ENCODE data around the gene PRIM2.
"Not testable (repeated sequence)": the region's sequence is repeated elsewhere in the genome, so short reads cannot be mapped to it uniquely, and the experiment has no call there.

The PRIM2 gene, protein sequence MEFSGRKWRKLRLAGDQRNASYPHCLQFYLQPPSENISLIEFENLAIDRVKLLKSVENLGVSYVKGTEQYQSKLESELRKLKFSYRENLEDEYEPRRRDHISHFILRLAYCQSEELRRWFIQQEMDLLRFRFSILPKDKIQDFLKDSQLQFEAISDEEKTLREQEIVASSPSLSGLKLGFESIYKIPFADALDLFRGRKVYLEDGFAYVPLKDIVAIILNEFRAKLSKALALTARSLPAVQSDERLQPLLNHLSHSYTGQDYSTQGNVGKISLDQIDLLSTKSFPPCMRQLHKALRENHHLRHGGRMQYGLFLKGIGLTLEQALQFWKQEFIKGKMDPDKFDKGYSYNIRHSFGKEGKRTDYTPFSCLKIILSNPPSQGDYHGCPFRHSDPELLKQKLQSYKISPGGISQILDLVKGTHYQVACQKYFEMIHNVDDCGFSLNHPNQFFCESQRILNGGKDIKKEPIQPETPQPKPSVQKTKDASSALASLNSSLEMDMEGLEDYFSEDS

DNA sequence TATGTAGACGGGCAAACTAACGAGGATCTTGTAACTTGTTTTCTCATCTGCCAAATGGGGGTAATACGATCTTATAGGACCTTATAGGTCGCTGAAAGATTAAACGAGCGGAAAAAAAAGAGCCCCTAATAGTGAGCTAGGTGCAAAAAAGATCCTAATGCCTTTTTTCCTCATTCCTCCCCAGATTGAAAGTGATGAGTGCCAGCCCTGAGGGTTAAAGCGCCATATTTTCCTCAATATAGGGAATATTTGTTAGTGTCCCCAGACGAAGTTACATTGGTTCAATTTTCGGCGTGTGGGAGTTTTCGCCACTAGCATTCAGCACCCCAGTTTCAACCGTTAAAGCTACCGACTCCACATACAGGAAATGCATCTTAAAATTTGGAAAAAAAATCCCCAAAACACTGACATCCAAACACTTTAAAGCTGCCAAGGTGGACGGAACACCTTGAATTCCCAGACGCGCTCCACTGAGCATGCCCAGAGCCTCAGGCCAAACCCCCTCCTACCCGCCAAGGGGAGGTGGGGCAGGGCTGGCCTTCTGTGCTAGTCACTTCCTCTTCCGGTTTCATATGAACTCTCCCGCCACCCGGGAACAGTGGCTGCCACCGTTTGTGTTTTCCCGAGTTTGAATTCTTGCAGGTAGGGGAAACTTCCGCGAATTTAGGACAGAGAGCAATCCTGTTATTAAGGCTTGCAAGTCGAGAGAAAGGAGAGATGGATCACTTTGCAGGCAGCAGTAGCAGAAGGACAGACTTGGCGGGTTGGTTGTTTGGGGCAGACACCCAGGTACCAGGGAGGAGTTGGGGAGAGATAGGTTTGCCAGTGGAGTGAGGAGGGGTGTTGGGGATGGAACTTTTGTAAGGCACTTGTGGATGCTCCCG, at the start of gene PRIM2:
Gene PRIM2 (plus strand): TSS at position 571 of the 884 bp plus-strand sequence. CDS start 816 bp downstream, outside the sequence.
- Mint-ChIP-seq H3K4me1 (peaks cover 45% of the 10 kb centered on the region), H3K4me3 (peak within 1 kb of the TSS; percentile 100), H3K9me3 (no peaks in the 10 kb centered on the region), H3K27me3 (peaks cover 3% of the 10 kb centered on the region), H3K36me3 (peaks cover 16% of the 10 kb centered on the region), H3K27ac (peak within 1 kb of the TSS; percentile 98)

DNA sequence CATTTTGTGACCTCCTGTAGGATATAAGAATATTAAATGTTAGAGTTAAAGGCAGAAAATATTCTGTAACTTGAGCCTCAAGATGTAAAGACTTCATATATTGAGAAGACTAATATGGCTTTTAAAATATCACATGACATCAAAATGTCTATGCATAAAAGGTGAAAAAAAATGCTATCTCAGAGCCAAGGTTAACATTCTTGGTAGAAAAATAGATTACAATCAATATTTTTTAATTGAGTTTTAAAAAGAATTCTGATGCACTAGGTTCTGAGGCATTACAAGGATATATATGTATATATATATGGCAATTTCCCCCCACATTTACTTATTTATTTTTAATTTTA, 49.2 kb upstream of the PRIM2 start:
- peaks cover 4% of the 10 kb centered on the region for H3K27me3 Mint-ChIP-seq
- no peaks in the 10 kb centered on the region for H3K9me3 Mint-ChIP-seq
- no peak overlapping the region for H3K4me3 Mint-ChIP-seq
- no peak overlapping the region for H3K27ac Mint-ChIP-seq
- peaks cover 3% of the 10 kb centered on the region for H3K4me1 Mint-ChIP-seq
- H3K36me3 Mint-ChIP-seq = no peaks in the 10 kb centered on the region

DNA sequence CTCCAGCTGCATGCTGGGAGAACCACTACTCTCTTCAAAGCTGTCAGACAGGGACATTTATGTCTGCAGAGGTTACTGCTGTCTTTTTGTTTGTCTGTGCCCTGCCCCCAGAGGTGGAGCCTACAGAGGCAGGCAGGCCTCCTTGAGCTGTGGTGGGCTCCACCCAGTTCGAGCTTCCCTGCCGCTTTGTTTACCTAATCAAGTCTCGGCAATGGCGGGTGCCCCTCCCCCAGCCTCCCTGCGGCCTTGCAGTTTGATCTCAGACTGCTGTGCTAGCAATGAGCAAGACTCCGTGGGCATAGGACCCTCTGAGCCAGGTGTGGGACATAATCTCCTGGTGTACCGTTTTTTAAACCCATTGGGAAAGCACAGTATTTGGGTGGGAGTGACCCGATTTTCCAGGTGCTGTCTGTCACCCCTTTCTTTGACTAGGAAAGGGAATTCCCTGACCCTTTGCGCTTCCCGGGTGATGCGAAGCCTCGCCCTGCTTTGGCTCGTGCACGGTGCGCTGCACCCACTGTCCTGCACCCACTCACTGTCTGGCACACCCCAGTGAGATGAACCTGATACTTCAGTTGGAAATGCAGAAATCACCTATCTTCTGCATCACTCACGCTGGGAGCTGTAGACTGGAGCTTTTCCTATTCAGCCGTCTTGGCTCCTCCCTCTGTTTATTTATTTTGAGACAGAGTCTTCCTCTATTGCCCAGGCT, 43.2 kb upstream of the PRIM2 start:
- not testable (repeated sequence) for H3K4me1 Mint-ChIP-seq, H3K4me3 Mint-ChIP-seq, H3K27me3 Mint-ChIP-seq, H3K27ac Mint-ChIP-seq, H3K9me3 Mint-ChIP-seq, H3K36me3 Mint-ChIP-seq

DNA sequence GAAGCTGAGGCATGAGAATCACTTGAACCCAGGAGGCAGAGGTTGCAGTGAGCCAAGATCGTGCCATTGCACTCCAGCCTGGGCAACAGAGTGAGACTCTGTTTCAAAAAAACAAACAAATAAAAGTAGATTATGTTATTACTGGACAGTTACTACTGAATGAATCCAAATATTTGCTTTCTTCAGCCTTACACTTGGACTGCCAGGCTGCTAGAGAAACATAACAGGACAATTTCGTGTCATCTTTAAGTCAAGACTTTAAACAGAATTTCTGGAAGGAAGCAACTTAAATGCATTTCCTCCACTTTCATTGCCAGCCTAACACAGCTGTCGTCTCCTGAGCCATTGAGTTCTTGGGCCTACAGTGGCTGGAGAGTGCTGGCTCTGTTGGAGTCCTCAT, 42.0 kb upstream of the PRIM2 start:
- Mint-ChIP-seq H3K36me3 (no peaks in the 10 kb centered on the region), H3K9me3 (no peaks in the 10 kb centered on the region), H3K4me3 (no peak overlapping the region), H3K4me1 (no peaks in the 10 kb centered on the region), H3K27ac (no peak overlapping the region), H3K27me3 (peaks cover 6% of the 10 kb centered on the region)

DNA sequence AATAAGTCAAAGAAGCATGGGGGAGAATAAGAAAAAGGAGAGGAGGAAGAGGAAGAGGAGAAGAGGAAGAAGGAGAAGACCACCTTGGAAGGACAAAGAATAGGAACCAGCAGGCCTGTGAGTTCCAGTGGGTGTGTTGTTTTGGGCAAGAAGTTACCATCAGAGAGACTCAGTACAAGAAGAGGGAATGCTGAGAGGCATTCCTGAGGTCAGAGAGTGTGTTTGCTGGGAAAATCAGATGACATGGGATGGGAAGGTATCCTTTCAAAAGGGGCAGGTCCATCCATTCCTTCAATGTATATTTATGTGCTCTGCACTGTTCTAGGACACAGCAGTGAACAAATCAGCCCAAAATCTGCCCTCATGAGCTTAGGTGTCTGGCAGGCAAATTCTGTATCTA, 40.5 kb upstream of the PRIM2 start:
- Mint-ChIP-seq H3K4me3 (no peak overlapping the region), H3K36me3 (no peaks in the 10 kb centered on the region), H3K27me3 (peaks cover 6% of the 10 kb centered on the region), H3K27ac (no peak overlapping the region), H3K9me3 (no peaks in the 10 kb centered on the region), H3K4me1 (no peaks in the 10 kb centered on the region)

DNA sequence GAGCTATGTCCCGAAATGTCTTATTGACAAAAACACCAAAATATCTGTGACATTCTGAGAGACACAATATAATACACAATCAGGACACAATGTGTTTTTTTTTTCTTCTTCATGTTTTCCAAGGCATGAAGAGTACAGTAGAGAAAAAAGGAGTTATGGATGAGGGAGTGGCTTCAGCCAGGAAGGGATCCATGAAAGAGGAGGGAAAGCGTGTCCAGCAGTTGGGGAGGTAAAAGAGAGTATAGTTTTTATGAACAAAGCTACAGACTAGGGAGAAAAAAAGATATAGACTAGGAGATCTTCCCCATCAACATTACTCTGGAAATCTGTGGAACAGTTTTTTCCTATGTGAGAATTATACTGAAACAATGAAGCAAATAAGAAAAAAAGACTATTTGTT, 38.9 kb upstream of the PRIM2 start:
- no peaks in the 10 kb centered on the region for H3K4me1 Mint-ChIP-seq
- H3K27ac Mint-ChIP-seq = no peak overlapping the region
- H3K9me3 Mint-ChIP-seq = no peaks in the 10 kb centered on the region
- H3K4me3 Mint-ChIP-seq = no peak overlapping the region
- peaks cover 1% of the 10 kb centered on the region for H3K27me3 Mint-ChIP-seq
- H3K36me3 Mint-ChIP-seq = no peaks in the 10 kb centered on the region

DNA sequence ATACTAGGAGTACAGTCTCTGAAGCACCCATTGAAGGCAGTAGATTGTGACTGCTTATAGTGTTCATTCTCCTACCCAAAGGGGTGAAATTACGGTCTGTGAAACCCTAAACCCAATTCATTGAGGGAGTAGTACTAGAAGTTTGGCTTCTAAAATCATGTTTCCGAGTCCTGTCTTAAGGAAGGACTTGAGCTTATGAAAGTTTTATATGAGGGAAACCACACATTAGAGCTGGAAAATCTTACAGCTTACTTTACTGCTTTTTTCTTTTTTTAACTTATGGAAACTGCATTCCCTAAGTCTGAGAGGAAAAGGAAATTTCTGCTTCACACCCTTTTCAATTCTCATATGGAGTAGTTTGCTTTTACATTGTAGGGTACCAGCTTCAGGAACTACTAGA, 38.4 kb upstream of the PRIM2 start:
- H3K4me1 Mint-ChIP-seq = no peaks in the 10 kb centered on the region
- H3K36me3 Mint-ChIP-seq = no peaks in the 10 kb centered on the region

DNA sequence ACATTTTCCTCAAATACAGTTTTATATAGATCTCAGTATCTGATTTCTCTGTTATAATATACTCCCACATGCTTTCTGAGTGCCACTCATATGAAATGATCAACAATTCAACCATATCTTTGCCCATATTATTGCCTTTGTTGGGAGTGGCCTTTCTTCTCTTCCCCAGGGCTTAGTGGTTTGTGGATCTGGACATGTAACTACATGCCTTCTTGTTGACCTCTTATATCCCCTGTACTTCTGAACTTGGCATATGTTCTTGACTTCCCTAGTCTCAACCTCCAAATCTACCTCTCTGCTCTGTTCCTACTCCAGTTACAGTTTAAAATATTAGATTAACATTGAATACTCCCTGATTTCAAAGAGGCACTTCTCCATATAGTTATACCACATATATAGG, 34.3 kb upstream of the PRIM2 start:
- Mint-ChIP-seq H3K9me3 (no peaks in the 10 kb centered on the region), H3K27ac (no peak overlapping the region), H3K27me3 (peaks cover 5% of the 10 kb centered on the region), H3K4me1 (no peaks in the 10 kb centered on the region), H3K36me3 (no peaks in the 10 kb centered on the region), H3K4me3 (no peak overlapping the region)

More for the DNA sequence above, 38.4 kb upstream of the PRIM2 start:
- H3K27ac Mint-ChIP-seq = no peak overlapping the region
- H3K27me3 Mint-ChIP-seq = peaks cover 1% of the 10 kb centered on the region
- no peak overlapping the region for H3K4me3 Mint-ChIP-seq
- H3K9me3 Mint-ChIP-seq = no peaks in the 10 kb centered on the region

DNA sequence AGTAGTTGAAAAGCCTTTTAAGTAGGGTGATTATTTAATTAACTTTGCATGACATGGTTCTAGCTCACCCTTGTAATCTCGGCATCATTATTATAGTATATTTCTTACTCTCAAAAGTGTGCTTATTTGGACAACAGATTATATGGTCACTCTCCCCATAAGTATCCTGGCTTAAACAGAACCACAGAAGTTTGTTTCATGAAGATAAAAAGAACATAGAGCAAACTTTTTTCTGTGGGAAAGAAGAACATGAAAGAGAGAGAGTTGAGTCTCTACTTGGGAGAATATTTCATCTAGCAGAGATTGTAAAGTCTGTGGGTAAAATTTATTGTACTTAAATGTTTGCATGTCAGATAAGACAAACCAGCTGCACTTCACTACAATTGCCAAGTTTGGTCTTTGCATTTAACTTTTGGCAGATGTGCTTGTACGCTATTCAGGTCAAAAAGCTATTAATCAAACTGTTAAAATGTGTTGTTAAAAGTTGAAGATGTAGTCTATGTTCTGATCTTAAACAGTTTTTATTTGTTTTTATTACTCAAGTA, 33.4 kb upstream of the PRIM2 start:
- no peaks in the 10 kb centered on the region for H3K4me1 Mint-ChIP-seq
- H3K27ac Mint-ChIP-seq = no peak overlapping the region

DNA sequence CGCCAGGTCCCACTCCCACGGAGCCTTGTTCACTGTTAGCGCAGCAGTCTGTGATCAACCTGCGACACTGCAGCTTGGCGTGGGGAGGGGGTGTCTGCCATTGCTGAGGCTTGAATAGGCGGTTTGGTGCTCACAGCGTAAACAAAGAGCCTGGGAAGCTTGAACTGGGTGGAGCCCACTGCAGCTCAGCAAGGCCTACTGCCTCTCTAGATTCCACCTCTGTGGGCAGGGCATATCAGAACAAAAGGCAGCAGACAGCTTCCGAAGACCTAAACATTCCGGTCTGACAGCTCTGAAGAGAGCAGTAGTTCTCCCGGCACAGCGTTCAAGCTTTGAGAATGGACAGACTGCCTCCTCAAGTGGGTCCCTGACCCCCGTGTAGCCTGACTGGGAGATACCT, 29.3 kb upstream of the PRIM2 start:
- not testable (repeated sequence) for H3K4me3 Mint-ChIP-seq, H3K4me1 Mint-ChIP-seq, H3K36me3 Mint-ChIP-seq, H3K27me3 Mint-ChIP-seq, H3K9me3 Mint-ChIP-seq, H3K27ac Mint-ChIP-seq

More for the DNA sequence above, 33.4 kb upstream of the PRIM2 start:
- Mint-ChIP-seq H3K9me3 (no peaks in the 10 kb centered on the region), H3K4me3 (no peak overlapping the region), H3K27me3 (peaks cover 5% of the 10 kb centered on the region), H3K36me3 (peaks cover under 1% of the 10 kb centered on the region)

DNA sequence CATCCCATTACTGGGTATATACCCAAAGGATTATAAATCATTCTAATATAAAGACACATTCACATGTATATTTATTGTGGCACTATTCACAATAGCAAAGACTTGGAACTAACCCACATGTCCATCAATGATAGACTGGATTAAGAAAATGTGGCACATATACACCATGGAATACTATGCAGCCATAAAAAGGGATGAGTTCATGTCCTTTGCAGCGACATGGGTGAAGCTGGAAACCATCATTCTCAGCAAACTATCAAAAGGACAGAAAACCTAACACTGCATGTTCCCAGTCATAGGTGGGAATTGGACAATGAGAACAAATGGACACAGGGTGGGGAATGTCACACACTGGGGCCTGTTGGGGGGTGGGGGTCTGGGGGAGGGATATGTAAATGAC, 24.0 kb upstream of the PRIM2 start:
- not testable (repeated sequence) for H3K4me3 Mint-ChIP-seq, H3K27me3 Mint-ChIP-seq

DNA sequence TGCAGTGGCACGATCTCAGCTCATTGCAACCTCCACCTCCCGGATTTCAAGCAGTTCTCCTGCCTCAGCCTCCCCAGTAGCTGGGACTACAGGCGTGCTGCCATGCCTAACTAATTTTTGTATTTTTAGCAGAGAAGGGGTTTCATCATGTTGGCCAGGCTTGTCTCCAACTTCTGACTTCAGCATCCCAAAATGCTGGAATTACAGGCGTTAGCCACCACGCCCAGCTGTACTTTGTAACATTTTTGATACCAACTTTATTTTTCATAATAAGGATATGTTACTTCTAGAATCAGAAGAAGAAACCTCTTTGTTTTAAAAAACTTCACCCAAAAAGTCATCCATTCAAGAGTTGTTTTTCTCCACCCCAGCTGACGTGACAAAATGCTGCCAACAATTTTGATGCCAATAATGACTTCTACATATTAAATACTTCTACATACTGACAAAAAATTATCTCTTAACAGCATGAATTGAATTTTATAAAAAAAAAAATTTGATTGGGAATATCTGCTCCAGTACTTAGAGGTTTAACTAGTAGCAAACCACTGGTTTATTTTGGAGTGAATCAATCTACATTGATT, 22.5 kb upstream of the PRIM2 start:
- Mint-ChIP-seq H3K27ac (no peak overlapping the region), H3K27me3 (peaks cover 2% of the 10 kb centered on the region), H3K36me3 (no peaks in the 10 kb centered on the region), H3K9me3 (no peaks in the 10 kb centered on the region), H3K4me1 (no peaks in the 10 kb centered on the region), H3K4me3 (no peak overlapping the region)

More for the DNA sequence above, 24.0 kb upstream of the PRIM2 start:
- H3K4me1 Mint-ChIP-seq, H3K9me3 Mint-ChIP-seq, H3K36me3 Mint-ChIP-seq, H3K27ac Mint-ChIP-seq: not testable (repeated sequence)

DNA sequence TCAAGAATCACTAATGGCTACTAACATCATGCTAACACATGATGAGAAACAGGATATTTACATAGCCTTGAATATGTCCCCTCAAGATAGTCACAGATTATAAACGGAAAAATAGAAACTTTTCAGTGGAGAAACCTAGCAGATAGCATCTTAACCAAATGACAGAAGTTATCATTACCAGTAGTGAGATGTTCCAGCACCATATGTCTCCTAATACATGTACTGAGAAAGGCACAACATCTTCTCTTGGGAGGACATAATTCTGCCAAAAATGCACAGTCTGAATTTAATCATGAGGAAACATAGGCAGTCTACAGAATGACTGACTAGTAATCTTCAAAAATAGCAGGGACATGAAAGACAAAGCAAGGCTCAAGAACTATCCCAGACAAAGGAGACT, 19.9 kb upstream of the PRIM2 start:
- no peaks in the 10 kb centered on the region for H3K36me3 Mint-ChIP-seq
- H3K4me1 Mint-ChIP-seq = no peaks in the 10 kb centered on the region
- H3K4me3 Mint-ChIP-seq = no peak overlapping the region
- H3K27ac Mint-ChIP-seq = no peak overlapping the region
- no peaks in the 10 kb centered on the region for H3K9me3 Mint-ChIP-seq
- peaks cover 2% of the 10 kb centered on the region for H3K27me3 Mint-ChIP-seq

DNA sequence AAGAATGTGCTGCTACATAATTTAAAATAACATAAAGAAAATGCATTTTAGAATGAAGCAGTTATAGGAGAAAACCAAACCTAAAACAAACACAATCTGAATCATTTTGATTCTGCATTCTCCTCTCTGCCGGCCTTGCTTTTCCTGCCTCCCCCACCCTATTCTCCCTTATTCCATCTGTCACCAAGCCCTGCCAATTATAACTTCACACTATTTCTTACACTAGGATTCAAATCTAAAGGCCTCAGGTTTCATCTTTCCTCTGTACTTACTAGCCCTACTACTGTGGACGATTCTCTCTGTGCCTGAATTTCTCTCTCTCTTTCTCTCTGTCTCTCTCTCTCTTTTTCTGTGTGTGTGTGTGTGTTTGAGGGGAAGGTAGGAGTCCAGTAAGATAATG, 18.7 kb upstream of the PRIM2 start:
- Mint-ChIP-seq H3K36me3 (no peaks in the 10 kb centered on the region), H3K4me1 (no peaks in the 10 kb centered on the region), H3K4me3 (no peak overlapping the region), H3K27me3 (no peaks in the 10 kb centered on the region), H3K9me3 (no peaks in the 10 kb centered on the region), H3K27ac (no peak overlapping the region)

DNA sequence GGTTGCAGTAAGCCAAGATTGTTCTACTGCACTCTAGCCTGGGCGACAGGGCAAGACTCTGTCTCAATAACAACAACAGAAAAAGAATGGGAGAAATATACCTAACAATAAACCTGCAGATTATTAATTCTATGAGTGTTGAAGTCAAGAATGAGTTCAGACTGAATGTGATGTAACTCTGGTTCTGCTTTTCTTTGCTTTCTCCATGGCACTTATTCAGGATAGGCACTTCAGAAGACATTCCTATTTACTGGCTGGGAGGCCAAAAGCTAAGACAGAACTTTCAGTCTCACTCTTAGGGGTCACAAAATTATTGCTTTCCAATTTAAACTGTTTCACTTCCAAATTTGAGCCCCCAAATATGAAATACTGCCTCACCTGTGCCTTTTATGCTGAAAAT, 15.7 kb upstream of the PRIM2 start:
- Mint-ChIP-seq H3K36me3 (no peaks in the 10 kb centered on the region), H3K9me3 (no peaks in the 10 kb centered on the region), H3K4me3 (no peak overlapping the region), H3K27ac (no peak overlapping the region), H3K4me1 (no peaks in the 10 kb centered on the region), H3K27me3 (peaks cover 1% of the 10 kb centered on the region)

Data from activated naive CD4-positive, alpha-beta T cell treated with anti-CD3 and anti-CD28 coated beads, Interleukin-2, amount 50 U/mL, for 24 hours (primary cell).